Caco-2 (cell line): ENCODE results near the gene CRHR1. TPM values are rescaled to one million over a fixed set of nuclear protein-coding genes. Genes with fewer than 3 reads are reported as not detected.

ENCODE experiments used
- BruUV-seq: library from RNA; stranded (reverse); fragments of 400-500 nt; replicated peaks from 2 replicates; lab custom pipeline; 2021; lab: Mats Ljungman, UMichigan
- CTCF ChIA-PET: fragments of 300-600 bp; sonication (Branson Sonifier 250); formaldehyde crosslinking; loops from one replicate; lab custom pipeline; 2022; ENCODE audit warnings: antibody characterized with exemption; lab: Charles Lee
- POLR2A ChIA-PET: fragments of 300-600 bp; sonication (Branson Sonifier 250); formaldehyde crosslinking; loops from one replicate; lab custom pipeline; 2022; ENCODE audit warnings: antibody characterized with exemption; lab: Charles Lee
- DNase-seq, 2 experiments: peaks; one replicate each; pipeline versions ENCODE4 v3.0.0 to v3.0.0-alpha.2; 2020 to 2022
- H3K27me3 ChIP-seq: replicated peaks from 2 replicates; pipeline ENCODE4 v1.6.0; 2011; ENCODE audit warnings: low read length; ENCODE audit not compliant: control insufficient read depth, insufficient read depth
- H3K36me3 ChIP-seq: 2 replicates; pipeline ENCODE4 v1.5.1; 2011; ENCODE audit warnings: low read length; ENCODE audit not compliant: control insufficient read depth, insufficient read depth
- H3K4me1 ChIP-seq: fragments of 250-450 bp; sonication (Bioruptor Pico); 2 replicates; pipeline ENCODE4 v1.5.1; 2020; ENCODE audit warnings: mild to moderate bottlenecking
- H3K4me3 ChIP-seq: 2 replicates; pipeline ENCODE4 v1.5.1; 2011; ENCODE audit warnings: low read depth, mild to moderate bottlenecking, control low read depth, low read length
- H3K9me3 ChIP-seq: fragments of 250-450 bp; sonication (Bioruptor Pico); 2 replicates; pipeline ENCODE4 v1.5.1; 2020; ENCODE audit warnings: mild to moderate bottlenecking, moderate library complexity
- H3K27ac Mint-ChIP-seq: one replicate; pipeline ENCODE4 v1.8.0; 2022; ENCODE audit warnings: mixed read lengths; ENCODE audit not compliant: unreplicated experiment
- H3K27me3 Mint-ChIP-seq: one replicate; pipeline ENCODE4 v1.8.0; 2022; ENCODE audit warnings: mixed read lengths; ENCODE audit not compliant: insufficient read depth, unreplicated experiment
- H3K36me3 Mint-ChIP-seq: one replicate; pipeline ENCODE4 v1.8.0; 2022; ENCODE audit warnings: mild to moderate bottlenecking, mixed read lengths; ENCODE audit not compliant: insufficient read depth, unreplicated experiment
- H3K4me1 Mint-ChIP-seq: one replicate; pipeline ENCODE4 v1.8.0; 2022; ENCODE audit warnings: low read depth, mixed read lengths; ENCODE audit not compliant: unreplicated experiment
- H3K4me3 Mint-ChIP-seq: one replicate; pipeline ENCODE4 v1.8.0; 2022; ENCODE audit warnings: mild to moderate bottlenecking, moderate library complexity, mixed read lengths; ENCODE audit not compliant: unreplicated experiment
- H3K9me3 Mint-ChIP-seq: one replicate; pipeline ENCODE4 v1.8.0; 2022; ENCODE audit warnings: mixed read lengths; ENCODE audit not compliant: unreplicated experiment
- CTCF ChIP-seq, 2 experiments: fragments of 200-600 bp in 1 of 2; IDR thresholded peaks; 1 replicate in 1 of 2; 2 replicates in 1 of 2; pipeline versions ENCODE4 v1.5.1 to v1.8.0; 2011 to 2022; ENCODE audit warnings: antibody characterized with exemption in 1 of 2, control low read depth in 1 of 2, inconsistent platforms in 1 of 2, low read depth in 1 of 2, low read length in 1 of 2, mild to moderate bottlenecking in 1 of 2, moderate library complexity in 1 of 2; ENCODE audit not compliant: insufficient read depth in 1 of 2, severe bottlenecking in 1 of 2, unreplicated experiment in 1 of 2
- intact Hi-C: fragments of 100-400 bp; cut with micrococcal nuclease; formaldehyde crosslinking; loops from one replicate; pipeline ENCODE4 v1.10.0; 2022; ENCODE audit not compliant: unreplicated experiment
- total RNA-seq: library from RNA; stranded (reverse); gene quantifications from 2 replicates; pipeline ENCODE4 v1.2.3, GENCODE V29; 2022

Gene CRHR1
- total RNA-seq, 1 experiment from 2014 or later, result not detected

GRCh38 chr17:45846223-45846622, 62.1 kb downstream of the CRHR1 start:
- H3K9me3 ChIP-seq, result no peaks in the 10 kb centered on the region
- no peak for DNase-seq
- Mint-ChIP-seq H3K9me3 (no peaks in the 10 kb centered on the region), H3K4me3 (no peak overlapping the region), H3K4me1 (no peaks in the 10 kb centered on the region), H3K27ac (no peak overlapping the region), H3K27me3 (peaks cover 12% of the 10 kb centered on the region), H3K36me3 (no peaks in the 10 kb centered on the region)
- no peaks in the 10 kb centered on the region; the same call in 1 of the 2 replicates for H3K27me3 ChIP-seq
- intact Hi-C loops, result no loop called here
- BruUV-seq, result no TSS peak
- H3K36me3 ChIP-seq, result no peaks in the 10 kb centered on the region
- TF ChIP-seq CTCF (IDR thresholded peaks at IDR 0.05; ENCODE audit: insufficient read depth in 1 of 2, low read depth in 1 of 2, low read length in 1 of 2, severe bottlenecking in 1 of 2, unreplicated experiment in 1 of 2), result no peak
- no peaks in the 10 kb centered on the region for H3K4me1 ChIP-seq
- H3K4me3 ChIP-seq, result no peak overlapping the region
- CTCF ChIA-PET, result interaction anchor here (0.5 kb wide), 1 partner anchor 84 kb away, joined by 3 read pairs; no protein-coding TSS in a partner anchor
- POLR2A ChIA-PET, result no interaction called here

- CTCF ChIA-PET, result interaction anchor here (0.5 kb wide), 1 partner anchor 84 kb away, joined by 3 read pairs; no protein-coding TSS in a partner anchor
- intact Hi-C loops, result no loop called here
Measured at GRCh38 chr17:45846646-45847045, 62.5 kb downstream of the CRHR1 start.

GRCh38 chr17:45847101-45847500, 63.0 kb downstream of the CRHR1 start:
- H3K27ac Mint-ChIP-seq, result no peak overlapping the region
- no peak for DNase-seq
- no peak overlapping the region for H3K4me3 ChIP-seq
- no peaks in the 10 kb centered on the region for H3K36me3 ChIP-seq
- no peaks in the 10 kb centered on the region; the same call in 1 of the 2 replicates for H3K27me3 ChIP-seq
- peaks cover 12% of the 10 kb centered on the region for H3K27me3 Mint-ChIP-seq
- POLR2A ChIA-PET, result no interaction called here
- BruUV-seq, result no TSS peak
- intact Hi-C loops, result no loop called here
- no peaks in the 10 kb centered on the region for H3K4me1 ChIP-seq
- no peaks in the 10 kb centered on the region for H3K4me1 Mint-ChIP-seq
- H3K4me3 Mint-ChIP-seq, result no peak overlapping the region
- CTCF ChIA-PET, result no interaction called here
- H3K9me3 Mint-ChIP-seq, result no peaks in the 10 kb centered on the region
- H3K9me3 ChIP-seq, result no peaks in the 10 kb centered on the region
- TF ChIP-seq CTCF (IDR thresholded peaks at IDR 0.05; ENCODE audit: insufficient read depth in 1 of 2, low read depth in 1 of 2, low read length in 1 of 2, severe bottlenecking in 1 of 2, unreplicated experiment in 1 of 2), result no peak
- no peaks in the 10 kb centered on the region for H3K36me3 Mint-ChIP-seq

More at GRCh38 chr17:45846646-45847045, 62.5 kb downstream of the CRHR1 start:
- Mint-ChIP-seq H3K27ac (no peak overlapping the region), H3K36me3 (no peaks in the 10 kb centered on the region), H3K9me3 (no peaks in the 10 kb centered on the region), H3K4me3 (no peak overlapping the region), H3K4me1 (no peaks in the 10 kb centered on the region), H3K27me3 (peaks cover 12% of the 10 kb centered on the region)
- H3K27me3 ChIP-seq, result no peaks in the 10 kb centered on the region; the same call in 1 of the 2 replicates
- no peaks in the 10 kb centered on the region for H3K4me1 ChIP-seq
- POLR2A ChIA-PET, result no interaction called here
- H3K4me3 ChIP-seq, result no peak overlapping the region
- no peak for DNase-seq
- H3K36me3 ChIP-seq, result no peaks in the 10 kb centered on the region
- BruUV-seq, result no TSS peak
- no peaks in the 10 kb centered on the region for H3K9me3 ChIP-seq
- no peak for TF ChIP-seq CTCF (IDR thresholded peaks at IDR 0.05; ENCODE audit: insufficient read depth in 1 of 2, low read depth in 1 of 2, low read length in 1 of 2, severe bottlenecking in 1 of 2, unreplicated experiment in 1 of 2)
